Measurements from ENCODE around the gene CRYBB2.

- TF ChIP-seq NFRKB (IDR thresholded peaks at IDR 0.05): no peak
- no peak for TF ChIP-seq L3MBTL2 (conservative IDR thresholded peaks at IDR 0.05)
- no peak for TF ChIP-seq ELF4 (IDR thresholded peaks at IDR 0.05)
- no peak for TF ChIP-seq LEF1 (IDR thresholded peaks at IDR 0.05; ENCODE audit: borderline replicate concordance)
Observed at GRCh38 chr22:25170426-25170980, 48.9 kb upstream of the CRYBB2 start.

Data from HEK293T (cell line).